HepG2 (cell line): ENCODE measurements around the gene NOC4L. TPM values are rescaled to one million over a fixed set of nuclear protein-coding genes. Genes with fewer than 3 reads are reported as not detected.

Experiments
- ETV5 ChIP-seq: IDR thresholded peaks from 2 replicates; pipeline ENCODE4 v1.6.1; 2018; ENCODE audit warnings: missing biosample characterization, missing genetic modification reagents, inconsistent platforms, borderline replicate concordance
- FOXA1 ChIP-seq, 2 experiments: fragments of 450-650 bp in 1 of 2; sonication (generic) in 1 of 2; formaldehyde crosslinking in 1 of 2; IDR thresholded peaks; 2 replicates each; pipeline versions ENCODE4 v1.4.0 to v1.6.1; 2016 to 2020; ENCODE audit warnings: missing genetic modification reagents in 1 of 2
- GABPA ChIP-seq, 2 experiments: IDR thresholded peaks; 2 replicates each; pipeline ENCODE4 v1.6.1; 2011 to 2016; ENCODE audit warnings: low read depth in 2 of 2, low read length in 1 of 2, missing biosample characterization in 1 of 2, missing genetic modification characterization in 1 of 2
- GABPB1 ChIP-seq: IDR thresholded peaks from 2 replicates; pipeline ENCODE4 v1.6.1; 2016; ENCODE audit warnings: mild to moderate bottlenecking, missing genetic modification reagents, moderate library complexity, missing compliant biosample characterization
- KLF11 ChIP-seq: IDR thresholded peaks from 2 replicates; pipeline ENCODE4 v1.6.1; 2016; ENCODE audit warnings: missing compliant biosample characterization
- PTBP1 ChIP-seq: fragments of 200-400 bp; formaldehyde crosslinking; IDR thresholded peaks from 2 replicates; pipeline ENCODE4 v1.6.1; 2018; ENCODE audit warnings: low read length, low read depth; ENCODE audit not compliant: poor library complexity, severe bottlenecking
- ZC3H13 ChIP-seq: sonication (generic); formaldehyde crosslinking; IDR thresholded peaks from 2 replicates; pipeline ENCODE4 v1.8.1; 2023; ENCODE audit warnings: mild to moderate bottlenecking, missing genetic modification reagents, moderate library complexity
- ZNF143 ChIP-seq: sonication (generic); formaldehyde crosslinking; IDR thresholded peaks from 2 replicates; pipeline ENCODE4 v1.4.0; 2020; ENCODE audit warnings: missing genetic modification reagents
- ZNF224 ChIP-seq: sonication (generic); formaldehyde crosslinking; IDR thresholded peaks from 2 replicates; pipeline ENCODE4 v1.5.0; 2020; ENCODE audit warnings: mild to moderate bottlenecking, missing genetic modification reagents
- ZNF354B ChIP-seq: sonication (generic); formaldehyde crosslinking; IDR thresholded peaks from 2 replicates; pipeline ENCODE4 v1.8.0; 2022; ENCODE audit warnings: mild to moderate bottlenecking, missing genetic modification reagents
- ZNF496 ChIP-seq: sonication (generic); formaldehyde crosslinking; IDR thresholded peaks from 2 replicates; pipeline ENCODE4 v1.8.1; 2023; ENCODE audit warnings: mild to moderate bottlenecking, moderate library complexity, missing genetic modification reagents; ENCODE audit not compliant: insufficient replicate concordance
- ZNF616 ChIP-seq: sonication (generic); formaldehyde crosslinking; IDR thresholded peaks from 2 replicates; pipeline ENCODE4 v1.5.0; 2020; ENCODE audit warnings: low read depth, mild to moderate bottlenecking, missing genetic modification reagents
- polyA plus RNA-seq, 8 experiments: library from polyadenylated mRNA; depleted of rRNA in 3 of 8; stranded (reverse) in 7 of 8; unstranded in 1 of 8; fragments of >200 nt; fragmentation: Illumina TruSeq in 4 of 8; extraction: Trizol in 4 of 8; gene quantifications; 2 replicates each; pipeline versions ENCODE4 v1.2.1 to v1.2.3, GENCODE V29; 2011 to 2016; ENCODE audit warnings: low read depth in 4 of 8, missing spikeins in 1 of 8, mixed read lengths in 1 of 8; ENCODE audit not compliant: insufficient read depth in 1 of 8
- total RNA-seq, 5 experiments: library from RNA; depleted of rRNA; stranded (reverse); fragments of >200 nt; fragmentation: Illumina TruSeq; extraction: Trizol; gene quantifications; 2 replicates each; pipeline ENCODE4 v1.2.3, GENCODE V29; 2016; ENCODE audit warnings: low read depth in 1 of 5
- TF ChIP-seq, protein P1 (sequence below): sonication (generic); formaldehyde crosslinking; IDR thresholded peaks from 2 replicates; pipeline ENCODE4 v1.9.0; 2021; ENCODE audit warnings: mild to moderate bottlenecking, missing genetic modification reagents
- TF ChIP-seq, protein P2 (sequence below): sonication (generic); formaldehyde crosslinking; IDR thresholded peaks from 2 replicates; pipeline ENCODE4 v1.5.0; 2020; ENCODE audit warnings: mild to moderate bottlenecking, missing genetic modification reagents, borderline replicate concordance
- TF ChIP-seq, protein P3 (sequence below), 2 experiments: IDR thresholded peaks; 2 replicates each; pipeline ENCODE4 v1.6.1; 2011 to 2012; ENCODE audit warnings: low read length in 2 of 2, borderline replicate concordance in 1 of 2, low read depth in 1 of 2, mild to moderate bottlenecking in 1 of 2, moderate library complexity in 1 of 2

NOC4L gene
- total and polyA plus RNA-seq, 2 of the 13 experiments (the other 11 are each of a cell fraction or from before 2014, with no cell fraction given) = 4.3 to 14.6 TPM

DNA sequence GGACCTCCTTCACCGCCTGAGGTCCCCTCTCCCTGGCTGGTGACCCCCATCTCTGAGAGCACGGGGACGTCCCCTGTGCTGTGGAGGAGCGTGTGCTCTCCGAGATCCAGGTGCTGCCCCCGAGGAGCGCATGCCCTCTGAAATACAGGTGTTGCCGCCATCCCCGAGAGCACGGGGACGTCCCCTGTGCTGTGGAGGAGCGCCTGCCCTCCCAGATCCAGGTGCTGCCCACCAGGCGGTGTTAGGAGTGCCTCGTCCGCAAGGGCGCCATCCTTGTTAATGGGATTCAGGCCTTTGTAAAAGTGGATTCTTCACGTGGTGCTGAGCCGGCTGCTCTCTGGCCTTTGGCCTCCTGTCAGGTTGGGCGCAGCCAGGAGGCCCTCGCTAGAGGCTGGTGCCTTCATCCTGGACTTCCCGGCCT lies 10.1 kb downstream of the NOC4L start (continued):
- TF ChIP-seq ZNF143 (CRISPR knock-in tag) = no peak
- TF ChIP-seq, protein P1, sequence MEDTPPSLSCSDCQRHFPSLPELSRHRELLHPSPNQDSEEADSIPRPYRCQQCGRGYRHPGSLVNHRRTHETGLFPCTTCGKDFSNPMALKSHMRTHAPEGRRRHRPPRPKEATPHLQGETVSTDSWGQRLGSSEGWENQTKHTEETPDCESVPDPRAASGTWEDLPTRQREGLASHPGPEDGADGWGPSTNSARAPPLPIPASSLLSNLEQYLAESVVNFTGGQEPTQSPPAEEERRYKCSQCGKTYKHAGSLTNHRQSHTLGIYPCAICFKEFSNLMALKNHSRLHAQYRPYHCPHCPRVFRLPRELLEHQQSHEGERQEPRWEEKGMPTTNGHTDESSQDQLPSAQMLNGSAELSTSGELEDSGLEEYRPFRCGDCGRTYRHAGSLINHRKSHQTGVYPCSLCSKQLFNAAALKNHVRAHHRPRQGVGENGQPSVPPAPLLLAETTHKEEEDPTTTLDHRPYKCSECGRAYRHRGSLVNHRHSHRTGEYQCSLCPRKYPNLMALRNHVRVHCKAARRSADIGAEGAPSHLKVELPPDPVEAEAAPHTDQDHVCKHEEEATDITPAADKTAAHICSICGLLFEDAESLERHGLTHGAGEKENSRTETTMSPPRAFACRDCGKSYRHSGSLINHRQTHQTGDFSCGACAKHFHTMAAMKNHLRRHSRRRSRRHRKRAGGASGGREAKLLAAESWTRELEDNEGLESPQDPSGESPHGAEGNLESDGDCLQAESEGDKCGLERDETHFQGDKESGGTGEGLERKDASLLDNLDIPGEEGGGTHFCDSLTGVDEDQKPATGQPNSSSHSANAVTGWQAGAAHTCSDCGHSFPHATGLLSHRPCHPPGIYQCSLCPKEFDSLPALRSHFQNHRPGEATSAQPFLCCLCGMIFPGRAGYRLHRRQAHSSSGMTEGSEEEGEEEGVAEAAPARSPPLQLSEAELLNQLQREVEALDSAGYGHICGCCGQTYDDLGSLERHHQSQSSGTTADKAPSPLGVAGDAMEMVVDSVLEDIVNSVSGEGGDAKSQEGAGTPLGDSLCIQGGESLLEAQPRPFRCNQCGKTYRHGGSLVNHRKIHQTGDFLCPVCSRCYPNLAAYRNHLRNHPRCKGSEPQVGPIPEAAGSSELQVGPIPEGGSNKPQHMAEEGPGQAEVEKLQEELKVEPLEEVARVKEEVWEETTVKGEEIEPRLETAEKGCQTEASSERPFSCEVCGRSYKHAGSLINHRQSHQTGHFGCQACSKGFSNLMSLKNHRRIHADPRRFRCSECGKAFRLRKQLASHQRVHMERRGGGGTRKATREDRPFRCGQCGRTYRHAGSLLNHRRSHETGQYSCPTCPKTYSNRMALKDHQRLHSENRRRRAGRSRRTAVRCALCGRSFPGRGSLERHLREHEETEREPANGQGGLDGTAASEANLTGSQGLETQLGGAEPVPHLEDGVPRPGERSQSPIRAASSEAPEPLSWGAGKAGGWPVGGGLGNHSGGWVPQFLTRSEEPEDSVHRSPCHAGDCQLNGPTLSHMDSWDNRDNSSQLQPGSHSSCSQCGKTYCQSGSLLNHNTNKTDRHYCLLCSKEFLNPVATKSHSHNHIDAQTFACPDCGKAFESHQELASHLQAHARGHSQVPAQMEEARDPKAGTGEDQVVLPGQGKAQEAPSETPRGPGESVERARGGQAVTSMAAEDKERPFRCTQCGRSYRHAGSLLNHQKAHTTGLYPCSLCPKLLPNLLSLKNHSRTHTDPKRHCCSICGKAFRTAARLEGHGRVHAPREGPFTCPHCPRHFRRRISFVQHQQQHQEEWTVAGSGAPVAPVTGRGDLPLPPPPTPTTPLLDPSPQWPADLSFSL (CRISPR knock-in tag) = peak; percentile 22; the same call in 1 of the 2 replicates
- 0 out of 2 replicates have a peak, but pooled peaks have one; percentile 4 for TF ChIP-seq GABPA (IDR thresholded peaks at IDR 0.05; ENCODE audit: low read depth, low read length)
- TF ChIP-seq GABPA (CRISPR knock-in tag; IDR thresholded peaks at IDR 0.05; ENCODE audit: low read depth) = no peak
- TF ChIP-seq ZNF616 (CRISPR knock-in tag) = 0 out of 2 replicates have a peak, but pooled peaks have one; percentile 44
- TF ChIP-seq ZNF354B (CRISPR knock-in tag) = no peak
- TF ChIP-seq GABPB1 (CRISPR knock-in tag) = peak; percentile 16; the same call in 1 of the 2 replicates
- TF ChIP-seq, protein P2, sequence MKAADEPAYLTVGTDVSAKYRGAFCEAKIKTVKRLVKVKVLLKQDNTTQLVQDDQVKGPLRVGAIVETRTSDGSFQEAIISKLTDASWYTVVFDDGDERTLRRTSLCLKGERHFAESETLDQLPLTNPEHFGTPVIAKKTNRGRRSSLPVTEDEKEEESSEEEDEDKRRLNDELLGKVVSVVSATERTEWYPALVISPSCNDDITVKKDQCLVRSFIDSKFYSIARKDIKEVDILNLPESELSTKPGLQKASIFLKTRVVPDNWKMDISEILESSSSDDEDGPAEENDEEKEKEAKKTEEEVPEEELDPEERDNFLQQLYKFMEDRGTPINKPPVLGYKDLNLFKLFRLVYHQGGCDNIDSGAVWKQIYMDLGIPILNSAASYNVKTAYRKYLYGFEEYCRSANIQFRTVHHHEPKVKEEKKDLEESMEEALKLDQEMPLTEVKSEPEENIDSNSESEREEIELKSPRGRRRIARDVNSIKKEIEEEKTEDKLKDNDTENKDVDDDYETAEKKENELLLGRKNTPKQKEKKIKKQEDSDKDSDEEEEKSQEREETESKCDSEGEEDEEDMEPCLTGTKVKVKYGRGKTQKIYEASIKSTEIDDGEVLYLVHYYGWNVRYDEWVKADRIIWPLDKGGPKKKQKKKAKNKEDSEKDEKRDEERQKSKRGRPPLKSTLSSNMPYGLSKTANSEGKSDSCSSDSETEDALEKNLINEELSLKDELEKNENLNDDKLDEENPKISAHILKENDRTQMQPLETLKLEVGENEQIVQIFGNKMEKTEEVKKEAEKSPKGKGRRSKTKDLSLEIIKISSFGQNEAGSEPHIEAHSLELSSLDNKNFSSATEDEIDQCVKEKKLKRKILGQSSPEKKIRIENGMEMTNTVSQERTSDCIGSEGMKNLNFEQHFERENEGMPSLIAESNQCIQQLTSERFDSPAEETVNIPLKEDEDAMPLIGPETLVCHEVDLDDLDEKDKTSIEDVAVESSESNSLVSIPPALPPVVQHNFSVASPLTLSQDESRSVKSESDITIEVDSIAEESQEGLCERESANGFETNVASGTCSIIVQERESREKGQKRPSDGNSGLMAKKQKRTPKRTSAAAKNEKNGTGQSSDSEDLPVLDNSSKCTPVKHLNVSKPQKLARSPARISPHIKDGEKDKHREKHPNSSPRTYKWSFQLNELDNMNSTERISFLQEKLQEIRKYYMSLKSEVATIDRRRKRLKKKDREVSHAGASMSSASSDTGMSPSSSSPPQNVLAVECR (CRISPR knock-in tag) = peak; percentile 38; the same call in 1 of the 2 replicates
- TF ChIP-seq, protein P3, sequence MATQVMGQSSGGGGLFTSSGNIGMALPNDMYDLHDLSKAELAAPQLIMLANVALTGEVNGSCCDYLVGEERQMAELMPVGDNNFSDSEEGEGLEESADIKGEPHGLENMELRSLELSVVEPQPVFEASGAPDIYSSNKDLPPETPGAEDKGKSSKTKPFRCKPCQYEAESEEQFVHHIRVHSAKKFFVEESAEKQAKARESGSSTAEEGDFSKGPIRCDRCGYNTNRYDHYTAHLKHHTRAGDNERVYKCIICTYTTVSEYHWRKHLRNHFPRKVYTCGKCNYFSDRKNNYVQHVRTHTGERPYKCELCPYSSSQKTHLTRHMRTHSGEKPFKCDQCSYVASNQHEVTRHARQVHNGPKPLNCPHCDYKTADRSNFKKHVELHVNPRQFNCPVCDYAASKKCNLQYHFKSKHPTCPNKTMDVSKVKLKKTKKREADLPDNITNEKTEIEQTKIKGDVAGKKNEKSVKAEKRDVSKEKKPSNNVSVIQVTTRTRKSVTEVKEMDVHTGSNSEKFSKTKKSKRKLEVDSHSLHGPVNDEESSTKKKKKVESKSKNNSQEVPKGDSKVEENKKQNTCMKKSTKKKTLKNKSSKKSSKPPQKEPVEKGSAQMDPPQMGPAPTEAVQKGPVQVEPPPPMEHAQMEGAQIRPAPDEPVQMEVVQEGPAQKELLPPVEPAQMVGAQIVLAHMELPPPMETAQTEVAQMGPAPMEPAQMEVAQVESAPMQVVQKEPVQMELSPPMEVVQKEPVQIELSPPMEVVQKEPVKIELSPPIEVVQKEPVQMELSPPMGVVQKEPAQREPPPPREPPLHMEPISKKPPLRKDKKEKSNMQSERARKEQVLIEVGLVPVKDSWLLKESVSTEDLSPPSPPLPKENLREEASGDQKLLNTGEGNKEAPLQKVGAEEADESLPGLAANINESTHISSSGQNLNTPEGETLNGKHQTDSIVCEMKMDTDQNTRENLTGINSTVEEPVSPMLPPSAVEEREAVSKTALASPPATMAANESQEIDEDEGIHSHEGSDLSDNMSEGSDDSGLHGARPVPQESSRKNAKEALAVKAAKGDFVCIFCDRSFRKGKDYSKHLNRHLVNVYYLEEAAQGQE (IDR thresholded peaks at IDR 0.05; ENCODE audit: borderline replicate concordance in 1 of 2, low read depth in 1 of 2, low read length in 2 of 2) = no peak
- no peak for TF ChIP-seq PTBP1
- no peak for TF ChIP-seq FOXA1 (IDR thresholded peaks at IDR 0.05)
- no peak for TF ChIP-seq FOXA1 (CRISPR knock-in tag; IDR thresholded peaks at IDR 0.05)
- TF ChIP-seq ZNF224 (CRISPR knock-in tag) = no peak
- no peak for TF ChIP-seq KLF11 (CRISPR knock-in tag)
- TF ChIP-seq ETV5 (CRISPR knock-in tag) = no peak
- no peak for TF ChIP-seq ZNF496 (CRISPR knock-in tag)
- TF ChIP-seq ZC3H13 (CRISPR knock-in tag) = no peak
